NCI-H1092 (cell line): Measurements from ENCODE around the gene SUSD1.
"Not testable (repeated sequence)": the region's sequence is repeated elsewhere in the genome, so short reads cannot be mapped to it uniquely, and the experiment has no call there.

Experiments used
- DNase-seq: peaks from one replicate; lab custom pipeline; 2025; lab: John Stamatoyannopoulos, UW

SUSD1 gene

GRCh38 chr9:112173489-112174221, 1.4 kb downstream of the SUSD1 start:
- DNase-seq = no peak

GRCh38 chr9:112170968-112171367, 4.1 kb downstream of the SUSD1 start:
- no peak for DNase-seq

GRCh38 chr9:112170235-112170634, 4.9 kb downstream of the SUSD1 start:
- no peak for DNase-seq

- DNase-seq = no peak
Observed at GRCh38 chr9:112169368-112169767, 5.7 kb downstream of the SUSD1 start.

DNA sequence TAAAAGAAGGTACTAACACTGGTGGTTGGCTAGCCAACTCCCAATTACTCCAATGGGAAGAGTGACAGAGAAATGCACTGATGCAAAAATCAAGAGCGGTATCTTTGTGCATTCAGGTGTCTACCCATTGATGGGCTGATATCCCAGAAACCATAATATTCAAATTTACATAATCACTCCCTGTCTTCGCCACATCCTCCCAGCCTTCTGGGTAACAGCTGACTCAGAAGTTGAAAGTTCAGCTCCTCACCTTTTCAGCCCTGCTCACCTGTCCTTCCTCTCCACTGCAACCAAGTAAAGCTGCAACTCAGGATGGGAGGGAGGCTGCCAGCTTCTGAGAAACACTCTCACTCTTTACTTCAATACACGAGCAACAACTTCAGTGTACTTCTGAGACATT, 6.9 kb downstream of the SUSD1 start:
- DNase-seq = no peak

DNA sequence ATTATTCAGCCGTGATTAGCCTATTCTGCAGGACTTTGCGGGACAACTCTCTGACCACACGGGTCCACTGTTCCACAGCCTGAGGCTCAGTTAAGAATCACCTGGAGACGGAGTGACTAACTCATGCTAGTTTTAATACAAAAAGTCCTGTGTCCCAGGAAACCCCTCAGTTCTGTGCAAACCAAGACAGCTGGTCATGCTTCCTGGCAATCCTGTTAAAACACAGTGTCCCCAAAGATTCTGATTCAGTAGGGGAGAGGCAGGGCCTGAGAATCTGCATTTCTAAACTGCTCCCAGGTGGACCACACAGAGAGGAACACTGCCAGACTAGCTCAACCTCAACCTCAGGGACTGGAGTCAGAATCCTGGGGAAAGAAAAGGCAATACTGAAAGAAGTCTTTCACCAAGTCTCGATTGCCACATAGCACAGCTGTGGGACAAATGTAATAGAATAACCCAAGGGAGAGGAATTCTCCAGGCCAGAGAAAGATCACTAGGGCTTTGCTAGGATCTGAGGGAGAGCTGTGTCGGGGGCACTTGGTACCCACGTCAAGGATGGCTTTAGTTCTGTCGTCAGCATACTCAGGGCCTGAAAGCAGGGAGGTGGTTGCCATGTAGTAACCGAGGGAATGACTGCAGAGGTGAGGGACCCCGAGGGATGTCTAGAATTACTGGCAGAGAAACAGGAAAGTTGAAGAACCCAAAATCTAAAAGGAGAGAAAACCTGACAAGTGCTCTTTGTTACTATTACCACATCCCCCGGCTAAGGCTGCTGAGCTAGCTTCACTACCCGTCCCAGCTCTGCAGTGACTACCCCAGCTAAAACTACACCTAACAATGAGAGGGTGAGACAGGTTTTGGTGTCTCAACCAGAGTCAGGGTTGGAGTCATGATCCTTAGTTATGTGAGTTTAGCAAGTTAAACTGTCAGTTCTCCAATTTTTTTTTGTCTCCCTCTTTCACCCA, 8.6 kb downstream of the SUSD1 start:
- no peak for DNase-seq

DNA sequence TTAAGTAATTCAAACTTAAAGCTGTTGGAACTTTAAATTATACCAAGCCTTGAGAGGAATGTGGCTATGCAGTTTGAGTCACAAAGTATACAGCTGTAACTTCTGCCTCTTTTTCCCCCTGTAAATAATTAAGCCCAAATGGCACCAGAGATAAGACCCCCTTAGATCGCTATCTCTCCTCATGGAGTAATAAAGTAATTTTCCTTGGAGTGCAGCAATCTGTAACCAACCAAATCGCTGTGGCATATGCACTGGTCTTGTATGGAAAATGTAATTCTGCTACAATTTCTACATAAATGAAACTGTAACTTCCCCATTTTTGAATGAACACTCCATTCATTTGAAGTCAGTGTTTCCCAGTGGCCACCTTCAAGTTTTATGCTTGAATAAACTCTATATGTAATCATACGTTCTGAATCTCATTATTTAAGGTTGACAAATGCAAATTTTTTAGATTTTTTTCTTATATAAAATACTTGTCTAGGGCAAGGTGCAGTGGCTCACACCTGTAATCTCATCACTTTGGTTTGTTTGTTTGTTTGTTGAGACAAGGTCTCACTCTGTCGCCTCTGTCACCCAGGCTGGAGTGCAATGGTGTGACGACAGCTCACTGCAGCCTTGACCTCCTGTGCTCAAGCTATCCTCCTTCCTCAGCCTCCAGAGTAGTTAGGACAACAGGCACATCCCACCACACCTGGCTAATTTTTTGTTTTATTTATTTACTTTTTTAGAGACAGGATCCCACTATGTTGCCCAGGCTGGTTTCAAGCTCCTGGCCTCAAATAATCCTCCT, 12.3 kb downstream of the SUSD1 start:
- DNase-seq = no peak

GRCh38 chr9:112159781-112160180, 15.3 kb downstream of the SUSD1 start:
- DNase-seq = no peak

- DNase-seq = no peak
Observed at GRCh38 chr9:112158656-112159367, 16.3 kb downstream of the SUSD1 start.

DNA sequence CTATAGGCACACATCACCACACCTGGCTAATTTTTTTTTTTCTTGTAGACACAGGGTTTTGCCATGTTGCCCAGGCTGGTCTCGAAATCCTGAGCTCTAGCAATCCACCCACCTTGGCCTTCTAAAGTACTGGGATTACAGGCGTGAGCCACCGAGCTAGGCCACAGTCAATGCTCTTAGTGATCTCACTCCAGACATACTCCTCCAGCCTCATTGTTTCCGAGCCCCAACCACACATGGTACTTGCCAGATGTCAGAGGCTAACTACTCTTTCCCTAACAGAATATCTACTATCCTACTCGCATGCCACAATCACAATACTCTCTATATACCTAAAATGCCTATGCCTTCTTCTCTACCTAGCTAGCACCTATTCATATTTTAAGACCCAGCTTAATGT, 17.1 kb downstream of the SUSD1 start:
- no peak for DNase-seq

- DNase-seq = no peak
Observed at GRCh38 chr9:112157087-112157486, 18.0 kb downstream of the SUSD1 start.

DNA sequence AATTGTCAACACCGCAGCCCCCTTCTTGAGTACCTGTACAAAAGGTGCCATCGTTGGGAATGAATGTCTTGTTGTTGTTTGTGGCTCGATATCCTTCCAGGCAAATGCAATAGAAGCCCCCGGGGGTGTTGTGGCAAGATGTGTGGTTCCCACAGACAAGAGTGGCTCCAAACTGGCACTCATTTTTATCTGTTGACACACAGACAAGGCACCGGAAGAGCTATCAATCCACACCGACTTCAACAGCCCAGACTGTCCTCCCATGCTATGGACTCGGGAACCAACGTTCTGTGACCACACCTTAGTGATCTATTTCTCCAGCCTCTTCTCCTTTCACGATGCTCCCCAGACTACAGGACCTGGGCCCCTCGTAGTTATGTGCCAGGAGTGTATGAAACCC, 25.9 kb downstream of the SUSD1 start:
- DNase-seq = no peak

GRCh38 chr9:112145886-112146285, 29.2 kb downstream of the SUSD1 start:
- no peak for DNase-seq

- DNase-seq = no peak
Observed at GRCh38 chr9:112144807-112145206, 30.3 kb downstream of the SUSD1 start.

DNA sequence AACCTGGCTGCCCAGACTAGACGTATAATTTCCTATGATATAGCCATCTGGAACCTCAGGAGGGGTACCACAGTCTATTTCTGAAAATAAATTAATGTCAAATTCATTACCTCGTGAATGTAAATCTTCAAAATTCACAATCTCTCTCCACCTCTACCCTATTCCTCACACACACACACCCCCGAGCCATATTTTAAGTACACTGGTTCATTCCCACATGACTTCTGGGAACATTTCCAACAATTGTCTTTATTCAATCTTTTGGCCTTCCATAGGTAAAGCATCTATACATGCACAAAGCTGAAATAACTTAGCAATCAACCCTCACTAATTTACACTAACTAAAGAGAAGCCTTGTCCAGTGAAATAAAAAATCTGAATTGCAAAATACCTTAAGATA, 32.7 kb downstream of the SUSD1 start:
- DNase-seq = no peak

GRCh38 chr9:112140936-112141335, 34.2 kb downstream of the SUSD1 start:
- no peak for DNase-seq

DNA sequence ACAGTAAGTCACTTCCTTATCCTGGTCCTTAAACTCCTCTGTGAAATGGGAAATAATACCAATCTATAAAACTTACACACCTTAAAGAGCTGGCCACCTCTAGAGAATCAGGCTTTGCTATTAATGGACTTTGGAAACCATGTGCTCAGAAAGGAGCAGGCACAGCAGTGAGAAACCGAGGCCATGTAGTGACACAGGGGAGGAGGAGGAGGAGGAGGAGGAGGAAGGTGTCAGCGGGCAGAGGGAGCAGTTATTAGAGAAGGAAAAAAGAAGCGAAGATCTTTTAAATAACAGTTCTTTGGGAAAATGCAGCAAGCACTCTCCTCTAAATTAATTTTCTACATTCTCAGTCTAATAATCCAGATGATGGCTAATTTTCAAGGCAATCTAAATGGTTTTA, 38.0 kb downstream of the SUSD1 start:
- DNase-seq = no peak

GRCh38 chr9:112135706-112136105, 39.4 kb downstream of the SUSD1 start:
- no peak for DNase-seq

GRCh38 chr9:112133806-112134205, 41.3 kb downstream of the SUSD1 start:
- not testable (repeated sequence) for DNase-seq

DNA sequence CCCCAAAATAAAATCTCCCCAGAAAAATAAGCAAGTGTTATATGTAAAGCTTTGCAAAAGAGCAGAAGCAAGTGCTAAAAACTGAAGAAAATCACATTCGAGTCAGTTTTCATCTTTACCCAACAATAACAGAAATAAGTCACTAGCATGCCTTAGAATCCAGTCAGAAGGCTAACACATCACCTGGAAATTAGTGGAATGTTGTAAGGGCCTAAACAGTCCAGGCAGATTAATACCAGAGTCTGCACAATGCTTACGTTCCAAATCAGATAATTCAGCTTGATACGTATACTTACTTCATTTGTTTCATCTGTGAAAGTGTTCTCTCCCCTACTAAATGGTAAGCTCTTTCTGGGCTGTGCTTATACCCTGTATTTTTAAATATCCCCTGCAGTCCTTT, 42.7 kb downstream of the SUSD1 start:
- DNase-seq = no peak

GRCh38 chr9:112130997-112131396, 44.1 kb downstream of the SUSD1 start:
- no peak for DNase-seq

DNA sequence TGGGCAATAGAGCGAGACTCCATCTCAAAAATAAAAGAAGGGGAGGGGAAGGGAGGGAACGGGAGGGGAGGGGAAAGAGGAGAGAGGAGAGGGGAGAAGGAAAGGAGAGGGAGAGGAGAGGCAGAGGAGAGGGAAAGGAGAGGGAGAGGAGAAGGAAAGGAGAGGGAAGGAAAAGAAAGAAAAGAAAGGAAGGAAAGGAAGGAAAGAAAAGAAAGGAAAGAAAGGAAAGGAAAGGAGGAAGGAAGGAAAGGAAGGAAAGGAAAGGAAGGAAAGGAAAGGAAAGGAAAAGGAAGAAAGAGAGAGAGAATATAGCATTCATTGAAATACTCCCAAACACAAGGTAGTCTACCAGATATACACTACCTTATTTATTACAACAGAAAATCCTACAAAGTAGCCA, 44.8 kb downstream of the SUSD1 start:
- no peak for DNase-seq
